Measurements from ENCODE around the gene RCC1.
"Not testable (repeated sequence)": the region's sequence is repeated elsewhere in the genome, so short reads cannot be mapped to it uniquely, and the experiment has no call there.

Gene RCC1

GRCh38 chr1:28510970-28511440 lies 5.2 kb downstream of the RCC1 start:
- DNase-seq (ENCODE audit: low read depth in 2 of 2) = no peak

- no peak for DNase-seq (ENCODE audit: low read depth in 2 of 2)
These were observed 6.3 kb downstream of the RCC1 start for GRCh38 chr1:28512058-28512611.

GRCh38 chr1:28514445-28514933 lies 8.6 kb downstream of the RCC1 start:
- not testable (repeated sequence) for DNase-seq (ENCODE audit: low read depth in 2 of 2)

DNA sequence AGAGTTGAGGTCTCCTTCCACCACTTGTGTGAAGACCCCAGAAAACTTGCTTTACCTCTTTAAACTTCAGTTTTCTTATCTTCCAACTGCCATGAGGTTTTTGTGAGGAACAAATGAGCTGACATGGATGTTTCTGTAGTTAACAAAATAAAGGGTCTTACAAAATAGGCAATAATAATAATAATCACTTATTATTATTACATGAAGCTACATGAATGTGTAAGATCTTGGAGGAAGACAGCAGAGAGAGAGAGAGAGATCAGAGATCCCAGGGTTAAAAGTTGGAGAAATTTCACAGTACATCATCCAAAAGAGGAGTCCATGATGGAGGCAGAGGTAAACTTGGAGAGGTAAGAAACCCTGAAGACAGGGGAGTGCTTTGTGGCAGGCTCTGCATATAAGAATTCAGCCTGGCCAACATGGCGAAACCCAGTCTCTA lies 10.7 kb downstream of the RCC1 start:
- DNase-seq (ENCODE audit: low read depth in 2 of 2) = no peak

DNA sequence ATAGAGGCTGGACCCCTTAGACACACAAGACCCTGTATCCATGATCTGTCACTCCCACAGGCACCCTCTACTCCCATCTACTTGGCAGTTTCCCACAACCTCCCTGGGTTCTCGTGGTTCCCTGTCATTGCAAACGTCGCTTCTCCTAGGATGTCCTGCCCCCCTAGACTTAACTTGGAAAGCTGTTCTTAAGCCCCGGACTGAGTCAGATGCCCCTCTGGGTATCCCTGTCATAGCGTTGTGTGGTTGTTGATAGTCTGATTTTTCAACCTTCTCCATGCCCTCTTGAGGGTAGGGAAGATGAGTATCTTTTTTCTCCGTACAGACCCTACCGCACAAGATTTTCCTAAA lies 11.8 kb downstream of the RCC1 start:
- no peak for DNase-seq (ENCODE audit: low read depth in 2 of 2)

DNA sequence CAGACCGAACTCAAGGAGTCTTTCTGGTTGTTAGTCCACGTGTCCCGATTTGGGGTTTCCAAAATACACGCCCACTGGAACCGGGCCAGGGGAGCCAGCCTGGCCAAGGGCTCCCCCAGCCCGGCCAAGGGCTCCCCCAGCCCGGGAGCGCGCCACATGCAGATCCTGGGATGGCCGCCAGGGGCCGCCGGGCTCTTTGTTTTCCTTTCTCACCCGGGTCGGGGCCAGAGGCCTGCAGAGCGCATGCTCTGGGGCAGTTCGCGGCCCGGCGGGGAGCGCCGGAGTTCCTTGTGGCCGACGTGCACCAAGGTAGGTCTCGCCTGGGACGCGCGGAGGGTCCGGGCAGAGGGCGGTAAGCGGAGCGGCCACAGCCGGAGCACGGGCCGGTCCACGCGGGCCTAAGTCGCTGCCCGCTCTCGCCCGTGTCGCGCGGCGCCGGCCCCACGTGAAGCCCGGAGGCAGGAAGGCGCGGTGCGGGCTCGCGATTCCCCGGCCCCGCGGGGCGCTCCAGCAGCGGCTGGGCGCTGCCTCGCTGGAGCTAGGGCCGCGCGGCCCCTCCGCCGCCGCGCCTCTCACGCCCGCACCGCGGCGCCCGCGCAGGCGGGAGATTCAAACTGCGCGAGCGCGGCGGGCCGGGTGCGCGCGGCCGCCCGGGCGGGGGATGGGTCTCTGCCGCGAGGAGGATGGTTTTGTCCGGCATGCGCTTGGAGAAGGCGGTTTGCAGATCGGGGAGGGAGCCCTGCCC lies 12.3 kb downstream of the RCC1 start:
- DNase-seq (ENCODE audit: low read depth in 2 of 2) = peak; percentile 76 to 84

GRCh38 chr1:28518745-28519341 lies 13.0 kb downstream of the RCC1 start:
- no peak for DNase-seq (ENCODE audit: low read depth in 2 of 2)

DNA sequence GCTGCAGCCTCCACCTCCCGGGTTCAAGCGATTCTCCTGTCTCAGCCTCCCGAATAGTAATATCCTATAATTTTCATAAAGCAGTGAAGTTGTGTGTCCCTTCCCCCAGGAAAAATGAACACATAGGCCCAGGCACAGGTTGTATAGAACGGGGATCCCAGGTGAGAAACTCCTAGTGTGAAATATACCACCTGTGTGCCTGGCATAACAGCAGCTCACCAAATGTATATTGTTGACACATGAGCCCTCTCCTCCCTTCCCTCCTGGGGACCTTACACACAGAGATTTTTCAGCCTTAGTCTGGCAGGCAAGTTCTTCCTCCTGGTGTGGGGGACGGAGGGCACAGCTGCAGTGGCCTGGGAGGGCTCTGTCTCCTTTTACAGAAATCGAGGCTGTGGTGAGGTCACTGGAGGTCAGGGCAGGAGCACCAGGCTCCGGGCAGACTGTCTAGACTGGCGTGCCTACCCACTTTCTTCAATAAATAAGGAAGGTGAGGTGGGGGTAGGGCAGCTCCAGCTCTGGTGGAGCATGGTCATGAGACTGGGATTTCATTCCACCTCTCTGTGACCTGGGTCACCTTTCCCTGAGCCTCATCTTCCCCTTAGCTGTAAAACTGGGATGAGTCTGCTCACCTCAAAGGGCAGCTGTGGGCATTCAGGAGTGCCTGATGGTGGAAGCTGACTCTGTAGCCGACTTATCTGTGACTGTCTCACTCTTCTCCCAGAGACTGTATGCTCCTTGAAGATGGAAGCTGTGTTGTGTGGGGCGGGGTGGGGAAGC lies 14.3 kb downstream of the RCC1 start:
- DNase-seq (ENCODE audit: low read depth in 2 of 2) = no peak

- not testable (repeated sequence) for DNase-seq (ENCODE audit: low read depth in 2 of 2)
These were observed 15.0 kb downstream of the RCC1 start for GRCh38 chr1:28520796-28521195.

DNA sequence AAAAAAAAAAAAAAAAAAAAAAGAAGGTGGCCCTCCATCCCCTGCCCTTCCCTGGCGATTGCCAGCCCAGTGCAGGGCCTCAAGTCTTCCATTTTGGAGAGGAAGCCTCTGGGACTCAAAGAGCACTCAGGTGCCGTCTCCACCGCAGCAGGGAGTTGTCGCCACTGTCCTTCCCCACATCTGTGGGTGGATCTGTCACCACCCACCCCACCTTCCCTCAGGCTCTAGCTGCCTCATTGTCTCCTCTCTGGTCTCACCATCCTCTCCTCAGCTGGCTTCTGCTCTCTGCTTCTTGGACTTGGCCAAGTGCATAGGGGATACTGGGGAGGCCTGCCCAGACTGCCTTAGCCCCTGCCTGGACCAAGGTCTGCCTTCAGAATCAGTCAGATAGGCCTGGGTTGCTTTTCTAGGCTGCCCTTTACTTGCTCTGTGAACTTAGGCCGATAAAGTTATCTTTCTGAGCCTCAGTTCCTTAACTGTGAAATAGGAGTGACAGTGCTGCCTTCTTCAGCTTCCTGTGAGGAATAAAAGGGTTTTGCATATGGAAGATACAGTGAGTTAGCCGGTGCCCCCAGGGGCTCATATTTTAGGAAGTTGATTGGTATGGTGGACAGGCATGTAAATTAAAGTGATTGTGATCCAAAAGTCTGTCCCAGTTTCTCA lies 15.8 kb downstream of the RCC1 start:
- no peak for DNase-seq (ENCODE audit: low read depth in 2 of 2)

GRCh38 chr1:28522537-28522936 lies 16.7 kb downstream of the RCC1 start:
- not testable (repeated sequence) for DNase-seq (ENCODE audit: low read depth in 2 of 2)

DNA sequence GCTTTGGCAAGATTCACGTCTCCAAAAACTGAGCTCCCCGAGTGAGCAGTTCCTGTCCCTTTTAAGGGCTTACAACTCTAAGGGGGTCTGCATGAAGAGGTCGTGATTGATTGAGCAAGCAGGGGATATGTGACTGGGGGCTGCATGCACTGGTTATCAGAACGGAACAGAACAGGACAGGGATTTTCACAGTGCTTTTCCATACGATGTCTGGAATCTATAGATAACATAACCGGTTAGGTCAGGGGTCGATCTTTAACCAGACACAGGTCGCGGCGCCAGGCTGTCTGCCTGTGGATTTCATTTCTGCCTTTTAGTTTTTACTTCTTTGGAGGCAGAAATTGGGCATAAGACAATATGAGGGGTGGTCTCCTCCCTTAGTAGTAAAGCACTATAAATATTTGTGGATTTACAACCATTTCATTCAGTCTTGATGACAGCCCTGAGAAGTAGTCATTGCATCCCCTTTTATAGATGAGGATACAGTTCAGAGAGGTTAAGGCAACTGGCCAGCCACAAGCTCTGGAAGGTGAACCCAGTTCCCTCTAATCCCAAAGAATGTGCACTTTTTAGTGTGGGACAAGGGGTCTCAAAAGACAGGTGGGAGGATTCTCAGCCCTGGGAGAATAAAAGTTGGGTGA lies 19.3 kb downstream of the RCC1 start:
- DNase-seq (ENCODE audit: low read depth in 2 of 2) = not testable (repeated sequence)

DNA sequence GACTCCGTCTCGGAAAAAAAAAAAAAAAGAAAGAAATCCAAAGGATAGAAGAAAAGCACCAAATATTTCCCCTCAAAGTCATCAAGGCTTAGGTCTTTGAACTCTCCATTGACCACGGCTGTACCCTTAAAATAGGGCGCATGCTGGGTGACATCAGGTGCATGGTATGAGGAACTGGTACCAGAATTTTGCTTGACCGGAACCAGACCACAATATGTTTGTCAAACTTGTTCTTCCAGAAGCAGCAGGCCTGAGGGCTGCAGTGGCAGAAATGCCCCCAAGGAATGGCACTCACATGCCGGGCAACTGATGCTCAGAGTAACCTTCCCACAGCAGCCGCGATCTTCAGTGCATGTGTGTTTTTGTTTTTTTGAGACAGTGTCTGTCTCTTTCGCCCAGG lies 21.0 kb downstream of the RCC1 start:
- no peak for DNase-seq (ENCODE audit: low read depth in 2 of 2)

GRCh38 chr1:28530456-28530855 lies 24.6 kb downstream of the RCC1 start:
- DNase-seq (ENCODE audit: low read depth in 2 of 2) = no peak

- DNase-seq (ENCODE audit: low read depth in 2 of 2) = no peak
These were observed 28.8 kb downstream of the RCC1 start for GRCh38 chr1:28534671-28535070.

DNA sequence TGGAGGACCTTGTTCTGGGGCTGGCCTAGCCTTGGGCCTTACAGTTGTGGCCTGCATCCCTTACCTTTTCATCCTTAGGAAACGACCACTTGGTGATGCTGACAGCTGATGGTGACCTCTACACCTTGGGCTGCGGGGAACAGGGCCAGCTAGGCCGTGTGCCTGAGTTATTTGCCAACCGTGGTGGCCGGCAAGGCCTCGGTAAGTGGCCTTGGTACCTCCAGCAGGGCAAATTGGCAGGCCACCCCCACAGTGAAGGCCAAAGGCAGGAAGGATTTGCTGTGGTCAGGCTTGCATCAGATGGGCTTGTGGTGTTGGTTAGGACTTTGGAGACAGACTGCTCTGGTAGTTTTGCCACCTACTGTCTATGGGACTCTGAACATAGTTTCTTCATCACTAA lies 29.3 kb downstream of the RCC1 start:
- no peak for DNase-seq (ENCODE audit: low read depth in 2 of 2)

DNA sequence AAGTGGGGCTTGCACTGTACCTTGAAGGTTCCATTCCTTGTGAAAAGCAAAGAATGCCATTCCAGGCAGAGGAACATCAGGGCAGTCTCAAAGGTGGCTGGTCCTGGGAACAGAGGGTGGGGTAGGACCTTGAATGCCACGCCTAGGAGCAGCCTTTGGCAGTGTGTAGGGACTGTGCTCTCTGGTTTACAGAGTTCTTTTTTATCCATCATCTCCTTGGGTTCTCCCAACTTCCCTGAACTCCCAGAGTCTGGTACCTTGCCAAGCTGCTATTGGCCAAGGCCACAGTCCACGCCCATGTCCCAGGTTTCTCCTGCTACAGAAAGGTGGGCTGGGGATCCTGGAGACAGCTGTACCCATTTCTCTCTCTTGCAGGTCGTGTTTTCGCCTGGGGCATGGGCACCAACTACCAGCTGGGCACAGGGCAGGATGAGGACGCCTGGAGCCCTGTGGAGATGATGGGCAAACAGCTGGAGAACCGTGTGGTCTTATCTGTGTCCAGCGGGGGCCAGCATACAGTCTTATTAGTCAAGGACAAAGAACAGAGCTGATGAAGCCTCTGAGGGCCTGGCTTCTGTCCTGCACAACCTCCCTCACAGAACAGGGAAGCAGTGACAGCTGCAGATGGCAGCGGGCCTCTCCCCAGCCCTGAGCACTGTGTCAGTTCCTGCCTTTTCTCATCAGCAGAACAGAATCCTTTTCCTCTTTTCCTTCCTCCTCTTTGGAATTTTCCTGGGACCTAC lies 31.8 kb downstream of the RCC1 start:
- DNase-seq (ENCODE audit: low read depth in 2 of 2) = no peak

- no peak for DNase-seq (ENCODE audit: low read depth in 2 of 2)
These were observed 32.4 kb downstream of the RCC1 start for GRCh38 chr1:28538286-28538685.

- DNase-seq (ENCODE audit: low read depth in 2 of 2) = no peak
These were observed 34.8 kb downstream of the RCC1 start for GRCh38 chr1:28540651-28541050.

DNA sequence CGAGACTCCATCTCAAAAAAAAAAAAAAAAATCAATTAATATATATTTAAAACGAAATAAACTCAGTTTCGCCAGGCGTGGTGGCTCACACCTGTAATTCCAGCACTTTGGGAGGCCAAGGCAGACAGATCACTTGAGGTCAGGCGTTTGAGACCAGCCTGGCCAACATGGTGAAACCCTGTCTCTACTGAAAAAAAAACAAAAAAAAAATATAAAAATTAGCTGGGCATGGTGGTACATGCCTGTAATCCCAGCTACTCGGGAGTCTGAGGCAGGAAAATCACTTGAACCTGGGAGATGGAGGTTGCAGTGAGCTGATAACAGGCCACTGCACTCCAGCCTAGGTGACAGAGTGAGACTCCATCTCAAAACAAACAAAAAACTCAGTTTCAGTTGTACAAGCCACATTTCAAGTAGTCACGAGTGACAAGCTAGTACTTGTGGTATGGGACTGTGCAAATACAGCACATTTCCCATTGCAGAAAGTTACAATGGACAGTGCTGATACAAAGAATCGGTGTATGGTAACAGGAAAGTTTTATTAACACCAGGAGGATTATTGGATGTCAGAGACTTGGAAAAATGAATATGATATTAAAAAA lies 35.7 kb downstream of the RCC1 start:
- DNase-seq (ENCODE audit: low read depth in 2 of 2) = not testable (repeated sequence)
